ENCODE results near the gene CTRL. TPM values are rescaled to one million over a fixed set of nuclear protein-coding genes. Genes with fewer than 3 reads are reported as not detected.

Gene CTRL
- total RNA-seq, 1 experiment from 2014 or later: 1.3 TPM

GRCh38 chr16:67919622-67920221 lies 11.9 kb downstream of the CTRL start:
- no peak for DNase-seq
- Histone ChIP-seq H3K4me1 (replicated peaks; ENCODE audit: insufficient read depth) (no peaks in the 10 kb centered on the region), H2AFZ (no peak overlapping the region), H3K9me2 (ENCODE audit: insufficient read depth) (no peaks in the 10 kb centered on the region), H3K4me2 (no peak overlapping the region), H3K36me3 (ENCODE audit: low read depth) (no peaks in the 10 kb centered on the region), H3F3A (ENCODE audit: insufficient read depth, low read depth) (no peaks in the 10 kb centered on the region), H3K27me3 (ENCODE audit: insufficient read depth, low read depth) (no peaks in the 10 kb centered on the region), H3K9me3 (ENCODE audit: insufficient read depth, low read depth) (no peaks in the 10 kb centered on the region), H3K4me3 (no peak overlapping the region), H4K20me1 (ENCODE audit: insufficient read depth) (peaks cover 55% of the 10 kb centered on the region), H3K79me2 (ENCODE audit: low read depth) (no peaks in the 10 kb centered on the region), H3K27ac (no peak overlapping the region)
- TF ChIP-seq CTCF (conservative IDR thresholded peaks at IDR 0.05) (no peak), EZH2 (IDR thresholded peaks at IDR 0.05; ENCODE audit: low read depth) (no peak)
- intact Hi-C loops (cut with micrococcal nuclease; ENCODE audit: unreplicated experiment): no loop called here
- no TSS peak for BruUV-seq (replicated peaks)
- POLR2A ChIA-PET (ENCODE audit: unreplicated experiment): no interaction called here
- CTCF ChIA-PET: no interaction called here

GRCh38 chr16:67917852-67918236 lies 13.8 kb downstream of the CTRL start:
- Histone ChIP-seq H2AFZ (no peak overlapping the region), H3F3A (ENCODE audit: insufficient read depth, low read depth) (no peaks in the 10 kb centered on the region), H3K79me2 (ENCODE audit: low read depth) (no peaks in the 10 kb centered on the region), H3K4me2 (no peak overlapping the region), H3K27ac (no peak overlapping the region), H3K9me2 (ENCODE audit: insufficient read depth) (no peaks in the 10 kb centered on the region), H3K9me3 (ENCODE audit: insufficient read depth, low read depth) (no peaks in the 10 kb centered on the region), H3K4me3 (no peak overlapping the region), H3K36me3 (ENCODE audit: low read depth) (no peaks in the 10 kb centered on the region), H4K20me1 (ENCODE audit: insufficient read depth) (peaks cover 47% of the 10 kb centered on the region), H3K4me1 (replicated peaks; ENCODE audit: insufficient read depth) (no peaks in the 10 kb centered on the region), H3K27me3 (ENCODE audit: insufficient read depth, low read depth) (no peaks in the 10 kb centered on the region)
- POLR2A ChIA-PET (ENCODE audit: unreplicated experiment): interaction anchor here (0.8 kb wide), 1 partner anchor 14 kb away, joined by 6 read pairs; the partner anchor contains the start of gene CTRL
- TF ChIP-seq EZH2 (IDR thresholded peaks at IDR 0.05; ENCODE audit: low read depth): no peak
- TF ChIP-seq CTCF (conservative IDR thresholded peaks at IDR 0.05): no peak
- intact Hi-C loops (cut with micrococcal nuclease; ENCODE audit: unreplicated experiment): no loop called here
- no peak for DNase-seq
- CTCF ChIA-PET: no interaction called here
- BruUV-seq (replicated peaks): no TSS peak

- Histone ChIP-seq H3K9me3 (ENCODE audit: insufficient read depth, low read depth) (no peaks in the 10 kb centered on the region), H4K20me1 (ENCODE audit: insufficient read depth) (peaks cover 47% of the 10 kb centered on the region), H3K4me3 (no peak overlapping the region), H3F3A (ENCODE audit: insufficient read depth, low read depth) (no peaks in the 10 kb centered on the region), H3K4me1 (replicated peaks; ENCODE audit: insufficient read depth) (no peaks in the 10 kb centered on the region), H2AFZ (no peak overlapping the region), H3K4me2 (no peak overlapping the region), H3K36me3 (ENCODE audit: low read depth) (no peaks in the 10 kb centered on the region), H3K9me2 (ENCODE audit: insufficient read depth) (no peaks in the 10 kb centered on the region), H3K27ac (no peak overlapping the region), H3K27me3 (ENCODE audit: insufficient read depth, low read depth) (no peaks in the 10 kb centered on the region), H3K79me2 (ENCODE audit: low read depth) (no peaks in the 10 kb centered on the region)
- POLR2A ChIA-PET (ENCODE audit: unreplicated experiment): interaction anchor here (0.8 kb wide), 1 partner anchor 15 kb away, joined by 6 read pairs; the partner anchor contains the start of gene CTRL
- CTCF ChIA-PET: no interaction called here
- BruUV-seq (replicated peaks): no TSS peak
- DNase-seq: no peak
- no peak for TF ChIP-seq CTCF (conservative IDR thresholded peaks at IDR 0.05)
- no peak for TF ChIP-seq EZH2 (IDR thresholded peaks at IDR 0.05; ENCODE audit: low read depth)
- intact Hi-C loops (cut with micrococcal nuclease; ENCODE audit: unreplicated experiment): no loop called here
Observed at GRCh38 chr16:67917140-67917851, 14.4 kb downstream of the CTRL start.
